ENCODE results near the gene LITAFD. TPM values are rescaled to one million over a fixed set of nuclear protein-coding genes. Genes with fewer than 3 reads are reported as not detected.
"Not testable (repeated sequence)": the region's sequence is repeated elsewhere in the genome, so short reads cannot be mapped to it uniquely, and the experiment has no call there.

The LITAFD gene
- not detected for total RNA-seq

- DNase-seq, result no peak
Observed at GRCh38 chr16:8882041-8882617, at the start of gene LITAFD. LITAFD (plus strand) TSS chr16:8882351; CDS start chr16:8884356, 2,005 bp downstream.

GRCh38 chr16:8832717-8833105 lies 49.4 kb upstream of the LITAFD start:
- no peak for DNase-seq

GRCh38 chr16:8836797-8837196 lies 45.4 kb upstream of the LITAFD start:
- not testable (repeated sequence) for DNase-seq

- not testable (repeated sequence) for DNase-seq
Observed at GRCh38 chr16:8837594-8837993, 44.6 kb upstream of the LITAFD start.

DNA sequence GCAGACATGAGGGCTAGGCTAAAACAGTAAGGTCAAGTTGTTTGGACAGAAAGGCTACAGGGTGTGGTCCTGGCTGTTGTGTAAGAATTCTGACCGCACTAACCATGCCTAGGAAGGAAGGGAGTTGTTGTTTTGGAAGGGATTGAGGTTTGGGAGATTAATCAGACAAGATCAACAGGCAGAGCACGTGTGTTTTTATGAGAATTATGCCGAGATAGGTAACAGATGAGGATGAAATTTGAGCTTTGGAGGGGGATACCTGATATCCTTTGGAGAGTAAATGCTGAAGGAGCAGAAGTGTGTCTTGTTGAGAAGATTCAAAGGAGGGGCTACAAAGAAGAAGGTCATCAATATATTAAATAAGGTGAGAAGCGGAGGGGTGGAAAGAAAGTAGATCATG lies 40.1 kb upstream of the LITAFD start:
- not testable (repeated sequence) for DNase-seq

DNA sequence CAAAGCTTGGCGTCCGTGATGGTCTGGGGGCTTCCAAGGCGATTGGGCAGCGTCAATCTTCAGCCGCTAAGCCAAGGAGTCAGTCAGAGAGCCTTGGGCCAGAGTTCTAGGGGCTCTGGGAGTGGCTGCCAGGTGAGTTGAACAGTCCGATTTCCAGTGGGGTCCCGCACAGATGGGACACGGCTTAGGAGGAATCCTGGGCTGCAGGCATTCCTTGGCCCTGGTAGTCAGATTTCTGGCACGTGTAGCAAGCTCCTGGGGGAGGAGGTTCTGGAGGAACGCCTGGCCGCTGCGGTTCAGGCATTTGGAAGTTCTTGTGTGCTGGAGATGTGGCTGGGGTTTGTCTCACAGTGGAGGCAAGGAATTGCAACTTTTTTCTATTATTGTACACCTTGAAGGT lies 38.9 kb upstream of the LITAFD start:
- DNase-seq, result not testable (repeated sequence)

- DNase-seq, result no peak
Observed at GRCh38 chr16:8845699-8846298, 36.4 kb upstream of the LITAFD start.

GRCh38 chr16:8846401-8846932 lies 35.7 kb upstream of the LITAFD start:
- DNase-seq, result no peak

DNA sequence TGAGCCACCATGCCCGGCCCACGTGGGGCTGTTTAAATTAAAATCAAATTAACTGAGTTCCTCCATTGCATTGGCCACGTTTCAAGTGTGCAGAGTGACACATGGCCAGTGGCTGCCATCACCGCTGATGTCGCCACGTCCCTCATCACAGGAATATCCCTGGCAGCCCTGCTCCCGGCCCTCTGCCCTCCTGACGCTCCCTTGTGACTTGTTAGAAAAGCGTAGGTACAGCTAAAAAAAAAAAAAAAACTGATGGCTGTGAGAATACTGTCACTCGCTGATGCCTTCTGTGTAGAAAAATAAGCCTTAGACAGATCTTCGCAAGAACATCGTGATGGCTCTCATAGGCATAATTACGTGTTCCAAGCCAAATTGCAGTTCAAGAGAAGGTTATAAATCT lies 35.0 kb upstream of the LITAFD start:
- DNase-seq, result no peak

GRCh38 chr16:8847623-8848022 lies 34.5 kb upstream of the LITAFD start:
- DNase-seq, result no peak

- DNase-seq, result no peak
Observed at GRCh38 chr16:8848231-8848938, 33.8 kb upstream of the LITAFD start.

DNA sequence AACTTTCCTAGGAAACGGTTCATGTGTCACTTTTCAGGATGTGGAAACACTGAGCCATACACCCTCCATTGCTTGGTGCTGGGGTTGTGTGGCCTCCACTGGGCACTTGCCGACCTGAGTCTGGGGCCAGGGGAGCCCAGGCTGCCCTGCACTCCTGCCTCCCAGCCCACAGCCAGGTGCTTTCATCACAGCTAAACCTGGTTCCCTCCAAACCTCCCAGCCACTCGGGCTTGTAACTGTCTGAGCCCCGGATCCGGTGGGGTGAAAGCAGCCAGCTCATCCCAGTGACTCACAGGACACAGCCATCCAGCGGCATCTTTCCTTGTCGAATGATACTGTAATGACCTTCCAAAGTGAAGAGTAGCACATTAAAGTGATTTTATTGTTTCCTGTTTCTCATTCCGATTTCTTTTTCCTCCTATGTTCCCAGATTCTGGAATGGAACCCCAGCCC lies 33.2 kb upstream of the LITAFD start:
- DNase-seq, result no peak

GRCh38 chr16:8849411-8850011 lies 32.6 kb upstream of the LITAFD start:
- DNase-seq, result no peak

DNA sequence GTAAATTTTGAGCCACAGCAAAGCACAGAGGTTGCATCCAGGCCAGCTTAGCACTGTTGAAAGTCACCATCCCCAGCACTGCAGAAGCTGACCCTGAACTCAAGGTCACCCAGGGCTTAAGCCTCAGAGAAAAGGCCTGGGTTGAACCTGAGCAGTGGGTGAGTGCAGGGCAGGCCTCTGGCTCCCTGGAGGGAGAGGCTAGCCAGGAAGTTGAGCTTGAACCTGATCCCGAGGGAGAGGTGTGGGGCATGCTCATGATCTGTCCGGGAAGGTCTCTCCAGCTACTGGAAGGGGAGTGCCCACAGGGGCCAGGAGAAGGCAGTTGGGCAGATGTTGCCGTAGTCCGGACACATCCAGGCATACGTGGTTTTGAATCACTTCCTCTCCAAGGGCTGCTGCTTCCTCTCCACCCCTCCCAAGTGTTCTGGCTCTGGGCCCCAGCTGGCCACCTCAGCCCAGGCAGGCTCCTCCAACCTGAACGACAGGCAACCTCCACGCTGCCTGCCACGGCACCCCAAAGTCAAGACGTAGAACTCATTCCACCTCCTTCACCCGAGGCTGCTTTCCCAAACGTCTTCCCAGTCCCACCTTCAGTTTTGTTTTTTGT lies 31.8 kb upstream of the LITAFD start:
- DNase-seq, result no peak

GRCh38 chr16:8851761-8852403 lies 30.3 kb upstream of the LITAFD start:
- DNase-seq, result no peak

GRCh38 chr16:8852534-8852933 lies 29.6 kb upstream of the LITAFD start:
- DNase-seq, result no peak

DNA sequence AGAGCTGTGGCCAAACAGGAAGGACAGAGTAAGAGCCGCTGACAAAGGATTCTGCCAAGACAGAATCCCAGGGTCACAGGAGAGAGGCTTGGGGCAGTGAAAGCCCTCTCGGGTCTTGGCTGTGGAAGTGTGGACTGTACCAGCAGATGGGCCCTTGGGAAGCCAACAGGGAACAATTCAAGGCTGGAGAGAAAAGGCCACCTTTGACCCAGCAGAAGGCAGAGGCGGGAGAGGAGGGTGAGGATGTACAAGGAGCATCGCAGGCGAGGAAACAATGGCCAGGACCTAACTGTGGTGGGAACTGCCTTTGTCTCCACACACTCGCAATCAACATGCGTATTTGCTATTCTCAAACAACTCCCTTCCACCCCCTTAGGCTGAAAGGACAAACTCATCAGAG lies 29.0 kb upstream of the LITAFD start:
- DNase-seq, result no peak

DNA sequence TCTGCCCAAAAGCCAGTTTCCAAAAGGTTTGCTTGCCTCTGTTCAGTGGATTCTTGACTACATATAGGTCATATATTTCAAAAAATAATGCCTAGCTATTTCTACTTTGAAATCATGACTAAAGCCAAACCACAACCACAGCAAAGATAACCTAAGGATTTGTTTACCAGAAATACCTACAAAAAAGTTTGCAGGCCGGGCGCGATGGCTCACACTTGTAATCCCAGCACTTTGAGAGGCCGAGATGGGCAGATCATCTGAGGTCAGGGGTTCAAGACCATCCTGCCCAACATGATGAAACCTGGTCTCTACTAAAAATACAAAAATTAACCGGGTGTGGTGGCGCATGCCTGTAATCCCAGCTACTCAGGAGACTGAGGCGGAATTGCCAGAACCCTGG lies 28.5 kb upstream of the LITAFD start:
- no peak for DNase-seq

GRCh38 chr16:8854298-8854948 lies 27.7 kb upstream of the LITAFD start:
- DNase-seq, result no peak

- DNase-seq, result no peak
Observed at GRCh38 chr16:8855051-8855786, 26.9 kb upstream of the LITAFD start.

DNA sequence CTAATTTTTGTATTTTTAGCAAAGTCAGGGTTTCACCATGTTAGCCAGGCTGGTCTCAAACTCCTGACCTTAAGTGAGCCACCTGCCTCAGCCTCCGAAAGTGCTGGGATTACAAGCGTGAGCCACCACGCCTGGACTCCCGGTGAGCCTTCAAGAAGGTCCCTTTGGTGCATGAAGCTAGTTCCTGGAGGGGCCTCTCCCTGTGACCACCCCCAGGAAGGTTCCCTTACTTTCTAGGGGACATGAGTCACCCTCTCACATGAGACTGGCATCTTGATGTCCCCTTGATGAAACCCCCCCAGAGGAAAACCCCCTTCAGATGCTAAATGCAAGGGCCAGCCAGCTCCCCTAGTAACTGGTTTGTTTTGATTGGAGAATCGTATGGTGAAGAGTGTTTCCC lies 26.2 kb upstream of the LITAFD start:
- no peak for DNase-seq

All from tongue (tissue), 2 donors.